ENCODE data around the gene DOCK1.

The DOCK1 gene

GRCh38 chr10:127150136-127150535 lies 244.9 kb downstream of the DOCK1 start:
- DNase-seq, result no peak

- no peak for DNase-seq
Observed at GRCh38 chr10:127151541-127151940, 246.3 kb downstream of the DOCK1 start.

- DNase-seq, result no peak
Observed at GRCh38 chr10:127151981-127152699, 246.9 kb downstream of the DOCK1 start.

GRCh38 chr10:127153181-127153580 lies 248.0 kb downstream of the DOCK1 start:
- DNase-seq, result no peak

- no peak for DNase-seq
Observed at GRCh38 chr10:127154831-127155620, 249.8 kb downstream of the DOCK1 start.

- no peak for DNase-seq
Observed at GRCh38 chr10:127157089-127157488, 251.9 kb downstream of the DOCK1 start.

- DNase-seq, result no peak
Observed at GRCh38 chr10:127157506-127158200, 252.4 kb downstream of the DOCK1 start.

GRCh38 chr10:127158662-127159061 lies 253.4 kb downstream of the DOCK1 start:
- DNase-seq, result no peak

- DNase-seq, result no peak
Observed at GRCh38 chr10:127159648-127160245, 254.5 kb downstream of the DOCK1 start.

GRCh38 chr10:127161482-127161881 lies 256.3 kb downstream of the DOCK1 start:
- DNase-seq, result no peak

GRCh38 chr10:127162841-127163240 lies 257.6 kb downstream of the DOCK1 start:
- no peak for DNase-seq

- DNase-seq, result no peak
Observed at GRCh38 chr10:127168261-127168660, 263.0 kb downstream of the DOCK1 start.

- no peak for DNase-seq
Observed at GRCh38 chr10:127174866-127175265, 269.6 kb downstream of the DOCK1 start.

GRCh38 chr10:127175357-127176110 lies 270.3 kb downstream of the DOCK1 start:
- DNase-seq, result no peak

GRCh38 chr10:127176649-127177048 lies 271.4 kb downstream of the DOCK1 start:
- no peak for DNase-seq

GRCh38 chr10:127179612-127180250 lies 274.5 kb downstream of the DOCK1 start:
- no peak for DNase-seq

GRCh38 chr10:127182161-127182560 lies 276.9 kb downstream of the DOCK1 start:
- DNase-seq, result no peak

GRCh38 chr10:127184582-127184981 lies 279.4 kb downstream of the DOCK1 start:
- DNase-seq, result no peak

- no peak for DNase-seq
Observed at GRCh38 chr10:127186813-127187212, 281.6 kb downstream of the DOCK1 start.

GRCh38 chr10:127189226-127189625 lies 284.0 kb downstream of the DOCK1 start:
- DNase-seq, result no peak

- DNase-seq, result no peak
Observed at GRCh38 chr10:127190427-127190826, 285.2 kb downstream of the DOCK1 start.

GRCh38 chr10:127193125-127193524 lies 287.9 kb downstream of the DOCK1 start:
- no peak for DNase-seq
